NB4 (cell line): ENCODE data around the gene GRM1.

Source experiments
- CTCF ChIP-seq: IDR thresholded peaks from one replicate; pipeline ENCODE4 v1.5.1; 2012; ENCODE audit warnings: low read depth, low read length
- MYC ChIP-seq: IDR thresholded peaks from 2 replicates; pipeline ENCODE4 v1.6.1; 2011; ENCODE audit warnings: low read depth, low read length
- POLR2A ChIP-seq: IDR thresholded peaks from 2 replicates; pipeline ENCODE4 v1.6.1; 2011; ENCODE audit warnings: mild to moderate bottlenecking; ENCODE audit not compliant: insufficient read length; ENCODE audit errors: extremely low read depth
- TF ChIP-seq, protein P1 (sequence below): IDR thresholded peaks from 2 replicates; pipeline ENCODE4 v1.6.1; 2011; ENCODE audit warnings: low read depth, low read length

GRCh38 chr6:146258206-146258605 is 229.3 kb downstream of the GRM1 start:
- no peak for TF ChIP-seq CTCF
- TF ChIP-seq POLR2A, result no peak
- TF ChIP-seq MYC, result no peak
- TF ChIP-seq, protein P1, sequence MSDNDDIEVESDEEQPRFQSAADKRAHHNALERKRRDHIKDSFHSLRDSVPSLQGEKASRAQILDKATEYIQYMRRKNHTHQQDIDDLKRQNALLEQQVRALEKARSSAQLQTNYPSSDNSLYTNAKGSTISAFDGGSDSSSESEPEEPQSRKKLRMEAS, result no peak
